GM18507 (cell line): ENCODE data around the gene GAPVD1.
"Not testable (repeated sequence)": the region's sequence is repeated elsewhere in the genome, so short reads cannot be mapped to it uniquely, and the experiment has no call there.

ENCODE experiments used
- DNase-seq: peaks from one replicate; pipeline ENCODE4 v3.0.0; 2011; ENCODE audit warnings: low read depth; ENCODE audit not compliant: insufficient read length; ENCODE audit errors: extremely low spot score
- FAIRE-seq: peaks from 2 replicates; lab custom pipeline; 2011; peaks lifted over from hg19 to GRCh38; lab: Jason Lieb, UNC

GAPVD1 gene

GRCh38 chr9:125398243-125398642 is 136.6 kb downstream of the GAPVD1 start:
- no peak for DNase-seq
- no peak for FAIRE-seq

GRCh38 chr9:125399165-125399564 is 137.5 kb downstream of the GAPVD1 start:
- no peak for FAIRE-seq
- no peak for DNase-seq

- no peak for DNase-seq
- no peak for FAIRE-seq
Measured at GRCh38 chr9:125399666-125400065, 138.0 kb downstream of the GAPVD1 start.

- FAIRE-seq, DNase-seq: not testable (repeated sequence)
Measured at GRCh38 chr9:125400232-125400631, 138.6 kb downstream of the GAPVD1 start.

GRCh38 chr9:125400725-125401716 is 139.4 kb downstream of the GAPVD1 start:
- FAIRE-seq: no peak

GRCh38 chr9:125404733-125405132 is 143.1 kb downstream of the GAPVD1 start:
- FAIRE-seq (no peak), DNase-seq (no peak)

More at GRCh38 chr9:125400725-125401716, 139.4 kb downstream of the GAPVD1 start:
- no peak for DNase-seq

GRCh38 chr9:125405938-125406809 is 144.5 kb downstream of the GAPVD1 start:
- no peak for DNase-seq
- no peak for FAIRE-seq

- no peak for DNase-seq
- FAIRE-seq: no peak
Measured at GRCh38 chr9:125406810-125407087, 145.1 kb downstream of the GAPVD1 start.

GRCh38 chr9:125407432-125407973 is 145.9 kb downstream of the GAPVD1 start:
- DNase-seq (no peak), FAIRE-seq (no peak)

- peak; percentile 53 for FAIRE-seq
Measured at GRCh38 chr9:125407974-125408900, 146.6 kb downstream of the GAPVD1 start.

GRCh38 chr9:125409217-125409636 is 147.6 kb downstream of the GAPVD1 start:
- FAIRE-seq (no peak), DNase-seq (no peak)

More at GRCh38 chr9:125407974-125408900, 146.6 kb downstream of the GAPVD1 start:
- peak; percentile 84 for DNase-seq

- no peak for DNase-seq
- FAIRE-seq: peak; percentile 38
Measured at GRCh38 chr9:125409637-125410521, 148.3 kb downstream of the GAPVD1 start.

- DNase-seq (no peak), FAIRE-seq (no peak)
Measured at GRCh38 chr9:125410522-125410894, 148.9 kb downstream of the GAPVD1 start.

- no peak for FAIRE-seq
- no peak for DNase-seq
Measured at GRCh38 chr9:125411171-125411756, 149.6 kb downstream of the GAPVD1 start.

- no peak for DNase-seq
- no peak for FAIRE-seq
Measured at GRCh38 chr9:125412166-125412565, 150.5 kb downstream of the GAPVD1 start.

- FAIRE-seq: no peak
- DNase-seq: no peak
Measured at GRCh38 chr9:125413579-125413978, 152.0 kb downstream of the GAPVD1 start.

GRCh38 chr9:125415583-125416460 is 154.2 kb downstream of the GAPVD1 start:
- DNase-seq (no peak), FAIRE-seq (no peak)
